Uterus (tissue), 4 donors: ENCODE measurements around the gene ACR. TPM values are rescaled to one million over a fixed set of nuclear protein-coding genes. Genes with fewer than 3 reads are reported as not detected.

Experiments used
- DNase-seq, 2 donors: peaks; one replicate each; pipeline ENCODE4 v3.0.0-alpha.2; 2019 to 2020
- H3K27ac ChIP-seq, 2 donors: fragments of 200-600 bp; sonication (generic); 1 replicate in 1 of 2; 2 replicates in 1 of 2; pipeline ENCODE4 v1.5.1; 2016 to 2018
- H3K27me3 ChIP-seq, 2 donors: fragments of 200-600 bp; sonication (generic); one replicate each; pipeline ENCODE4 v1.5.1; 2018 to 2019; ENCODE audit warnings: control low read depth in 1 of 2
- H3K36me3 ChIP-seq, 2 donors: fragments of 200-600 bp; sonication (generic); one replicate each; pipeline ENCODE4 v1.5.1; 2019; ENCODE audit warnings: control low read depth in 1 of 2
- H3K4me1 ChIP-seq, 2 donors: fragments of 200-600 bp; sonication (generic); one replicate each; pipeline ENCODE4 v1.5.1; 2018 to 2019; ENCODE audit warnings: control low read depth in 1 of 2
- H3K4me3 ChIP-seq, 2 donors: fragments of 200-600 bp; sonication (generic); 1 replicate in 1 of 2; 2 replicates in 1 of 2; pipeline ENCODE4 v1.5.1; 2018 to 2019; ENCODE audit warnings: mild to moderate bottlenecking in 1 of 2
- H3K9me3 ChIP-seq, 2 donors: fragments of 200-600 bp; sonication (generic); one replicate each; pipeline ENCODE4 v1.5.1; 2019; ENCODE audit warnings: control low read depth in 1 of 2
- POLR2A ChIP-seq, 2 donors: fragments of 450-650 bp; IDR thresholded peaks; one replicate each; pipeline ENCODE4 v1.6.1; 2016; ENCODE audit warnings: antibody characterized with exemption in 2 of 2, mild to moderate bottlenecking in 1 of 2, moderate library complexity in 1 of 2
- intact Hi-C: fragments of 100-400 bp; cut with DNase I; formaldehyde crosslinking; loops from one replicate; pipeline ENCODE4 v1.15.1; 2023; ENCODE audit warnings: low total_unique reads
- total RNA-seq, 4 donors: library from RNA; depleted of rRNA in 3 of 4; stranded (reverse); fragments of >200 nt in 3 of 4; gene quantifications; one replicate each; pipeline versions ENCODE4 v1.1.0 to v1.2.4, GENCODE V29; 2014 to 2023
- TF ChIP-seq, protein P1 (sequence below), 4 experiments: fragments of 200-600 bp in 2 of 4; fragments of 450-650 bp in 2 of 4; sonication (generic) in 2 of 4; IDR thresholded peaks; one replicate each; pipeline ENCODE4 v1.5.1; 2016 to 2019; ENCODE audit warnings: antibody characterized with exemption in 4 of 4, mild to moderate bottlenecking in 2 of 4, moderate library complexity in 1 of 4
- donor health status: DM: yes; HTN: yes; CAD: no.

ACR gene
- total RNA-seq, 4 donors from 2014 or later = 0.35 to 7.9 TPM; not detected in 2

DNA sequence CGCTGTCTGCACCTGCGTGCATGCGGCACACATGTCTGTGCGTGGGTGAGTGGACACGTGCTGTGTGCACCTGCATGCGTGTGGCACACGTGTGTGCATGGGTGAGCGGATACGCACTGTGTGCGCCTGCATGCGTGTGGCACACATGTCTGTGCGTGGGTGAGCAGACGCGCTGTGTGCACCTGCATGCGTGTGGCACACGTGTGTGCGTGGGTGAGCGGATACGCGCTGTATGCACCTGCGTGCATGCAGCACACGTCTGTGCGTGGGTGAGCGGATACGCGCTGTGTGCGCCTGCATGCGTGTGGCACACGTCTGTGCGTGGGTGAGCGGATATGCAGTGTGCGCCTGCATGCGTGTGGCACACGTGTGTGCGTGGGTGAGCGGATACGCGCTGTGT lies 27.1 kb upstream of the ACR start:
- intact Hi-C loops = no loop called here
- Histone ChIP-seq H3K9me3 (no peaks in the 10 kb centered on the region), H3K4me3 (no peak overlapping the region), H3K4me1 (no peaks in the 10 kb centered on the region), H3K27me3 (no peaks in the 10 kb centered on the region), H3K27ac (no peak overlapping the region), H3K36me3 (no peaks in the 10 kb centered on the region)
- DNase-seq = no peak
- TF ChIP-seq, protein P1, sequence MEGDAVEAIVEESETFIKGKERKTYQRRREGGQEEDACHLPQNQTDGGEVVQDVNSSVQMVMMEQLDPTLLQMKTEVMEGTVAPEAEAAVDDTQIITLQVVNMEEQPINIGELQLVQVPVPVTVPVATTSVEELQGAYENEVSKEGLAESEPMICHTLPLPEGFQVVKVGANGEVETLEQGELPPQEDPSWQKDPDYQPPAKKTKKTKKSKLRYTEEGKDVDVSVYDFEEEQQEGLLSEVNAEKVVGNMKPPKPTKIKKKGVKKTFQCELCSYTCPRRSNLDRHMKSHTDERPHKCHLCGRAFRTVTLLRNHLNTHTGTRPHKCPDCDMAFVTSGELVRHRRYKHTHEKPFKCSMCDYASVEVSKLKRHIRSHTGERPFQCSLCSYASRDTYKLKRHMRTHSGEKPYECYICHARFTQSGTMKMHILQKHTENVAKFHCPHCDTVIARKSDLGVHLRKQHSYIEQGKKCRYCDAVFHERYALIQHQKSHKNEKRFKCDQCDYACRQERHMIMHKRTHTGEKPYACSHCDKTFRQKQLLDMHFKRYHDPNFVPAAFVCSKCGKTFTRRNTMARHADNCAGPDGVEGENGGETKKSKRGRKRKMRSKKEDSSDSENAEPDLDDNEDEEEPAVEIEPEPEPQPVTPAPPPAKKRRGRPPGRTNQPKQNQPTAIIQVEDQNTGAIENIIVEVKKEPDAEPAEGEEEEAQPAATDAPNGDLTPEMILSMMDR (IDR thresholded peaks at IDR 0.05) = no peak
- TF ChIP-seq POLR2A (IDR thresholded peaks at IDR 0.05) = no peak

- Histone ChIP-seq H3K27ac (no peak overlapping the region), H3K4me3 (no peak overlapping the region), H3K36me3 (no peaks in the 10 kb centered on the region), H3K9me3 (no peaks in the 10 kb centered on the region), H3K4me1 (no peaks in the 10 kb centered on the region), H3K27me3 (no peaks in the 10 kb centered on the region)
- no peak for DNase-seq
- TF ChIP-seq, protein P1 (IDR thresholded peaks at IDR 0.05) = no peak
- TF ChIP-seq POLR2A (IDR thresholded peaks at IDR 0.05) = no peak
- intact Hi-C loops = no loop called here
These were observed 26.3 kb upstream of the ACR start for GRCh38 chr22:50711446-50712340.

DNA sequence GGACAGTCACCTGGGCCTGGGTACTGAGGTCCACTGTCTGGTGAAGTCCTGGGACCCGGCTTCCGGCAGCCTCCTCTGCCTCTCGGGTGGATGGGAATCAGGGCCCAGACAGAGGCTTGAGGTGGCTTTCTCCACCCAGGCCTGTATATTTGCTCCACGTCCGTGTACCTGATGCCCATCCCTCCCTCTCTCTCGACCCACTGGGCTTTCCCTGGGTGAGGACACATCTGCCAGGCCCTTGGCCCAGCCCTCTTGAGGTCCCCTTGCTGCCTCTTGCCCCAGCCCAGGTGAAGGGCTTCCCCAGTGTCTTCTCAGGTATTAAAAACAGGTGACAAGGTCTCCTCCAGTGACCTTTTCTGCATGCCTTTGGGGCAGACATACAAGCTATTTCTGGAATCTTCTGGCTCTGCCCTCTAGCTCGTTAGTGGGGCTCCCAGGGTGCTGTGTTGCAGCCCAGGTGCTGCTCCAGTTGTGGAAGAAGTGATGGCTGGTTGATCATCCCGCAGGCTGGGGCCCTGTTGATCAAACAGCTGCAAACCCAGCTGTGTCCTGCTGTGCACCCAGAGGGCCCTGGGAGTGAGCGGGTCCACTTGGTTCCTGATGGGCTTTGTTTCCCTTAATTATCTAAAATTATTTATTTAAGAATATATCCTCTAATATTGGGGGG lies 25.5 kb upstream of the ACR start:
- TF ChIP-seq, protein P1 (IDR thresholded peaks at IDR 0.05) = no peak
- TF ChIP-seq POLR2A (IDR thresholded peaks at IDR 0.05) = no peak
- no peaks in the 10 kb centered on the region for H3K4me1 ChIP-seq
- intact Hi-C loops = no loop called here
- DNase-seq = no peak
- H3K27ac ChIP-seq = no peak overlapping the region
- H3K36me3 ChIP-seq = no peaks in the 10 kb centered on the region
- no peak overlapping the region for H3K4me3 ChIP-seq
- no peaks in the 10 kb centered on the region for H3K9me3 ChIP-seq
- no peaks in the 10 kb centered on the region for H3K27me3 ChIP-seq

- DNase-seq = no peak
- Histone ChIP-seq H3K9me3 (no peaks in the 10 kb centered on the region), H3K36me3 (no peaks in the 10 kb centered on the region), H3K27ac (no peak overlapping the region), H3K4me1 (no peaks in the 10 kb centered on the region), H3K4me3 (no peak overlapping the region), H3K27me3 (no peaks in the 10 kb centered on the region)
- no peak for TF ChIP-seq POLR2A (IDR thresholded peaks at IDR 0.05)
- TF ChIP-seq, protein P1 (IDR thresholded peaks at IDR 0.05) = no peak
- intact Hi-C loops = no loop called here
These were observed 25.0 kb upstream of the ACR start for GRCh38 chr22:50713008-50713385.

- no peaks in the 10 kb centered on the region for H3K36me3 ChIP-seq
- intact Hi-C loops = no loop called here
- H3K4me3 ChIP-seq = no peak overlapping the region
- no peak for TF ChIP-seq POLR2A (IDR thresholded peaks at IDR 0.05)
- TF ChIP-seq, protein P1 (IDR thresholded peaks at IDR 0.05) = no peak
- no peak overlapping the region for H3K27ac ChIP-seq
- no peak for DNase-seq
- no peaks in the 10 kb centered on the region for H3K9me3 ChIP-seq
- H3K4me1 ChIP-seq = no peaks in the 10 kb centered on the region
- no peaks in the 10 kb centered on the region for H3K27me3 ChIP-seq
These were observed 24.4 kb upstream of the ACR start for GRCh38 chr22:50713571-50714056.
